Progenitor cell of endocrine pancreas (in vitro differentiated cells): Measurements from ENCODE around the gene SERPINB6. TPM values are rescaled to one million over a fixed set of nuclear protein-coding genes. Genes with fewer than 3 reads are reported as not detected.

Experiments
- DNase-seq: peaks from one replicate; pipeline ENCODE4 v3.0.0; 2021; ENCODE audit warnings: low spot score; ENCODE audit not compliant: unreplicated experiment
- H3K27ac Mint-ChIP-seq: 2 replicates; pipeline ENCODE4 v1.8.0; 2021; ENCODE audit warnings: mild to moderate bottlenecking, moderate library complexity, mixed read lengths
- H3K27me3 Mint-ChIP-seq: 2 replicates; pipeline ENCODE4 v1.8.0; 2021; ENCODE audit warnings: mixed read lengths
- H3K36me3 Mint-ChIP-seq: 2 replicates; pipeline ENCODE4 v1.8.0; 2022; ENCODE audit warnings: mixed read lengths; ENCODE audit not compliant: insufficient read depth
- H3K4me1 Mint-ChIP-seq: 2 replicates; pipeline ENCODE4 v1.8.0; 2021; ENCODE audit warnings: low read depth, mixed read lengths
- H3K4me3 Mint-ChIP-seq: 2 replicates; pipeline ENCODE4 v1.8.0; 2021; ENCODE audit warnings: low read depth, mild to moderate bottlenecking, moderate library complexity, mixed read lengths
- H3K9me3 Mint-ChIP-seq: 2 replicates; pipeline ENCODE4 v1.8.0; 2021; ENCODE audit warnings: low read depth, mixed read lengths
- total RNA-seq: library from RNA; stranded (reverse); gene quantifications from 2 replicates; pipeline ENCODE4 v1.2.1, GENCODE V29; 2021
- TF ChIP-seq, protein P1 (sequence below): fragments of 200-600 bp; sonication (generic); IDR thresholded peaks from one replicate; pipeline ENCODE4 v1.5.0; 2021; ENCODE audit warnings: antibody characterized with exemption, mild to moderate bottlenecking; ENCODE audit not compliant: unreplicated experiment

Gene SERPINB6
- total RNA-seq, 1 donor from 2014 or later = 226 TPM

GRCh38 chr6:2960935-2961334 is 10.4 kb downstream of the SERPINB6 start:
- peak overlapping the region; percentile 90 for H3K27ac Mint-ChIP-seq
- no peaks in the 10 kb centered on the region for H3K9me3 Mint-ChIP-seq
- H3K36me3 Mint-ChIP-seq = peaks cover 15% of the 10 kb centered on the region
- peak overlapping the region; percentile 88 for H3K4me3 Mint-ChIP-seq
- H3K27me3 Mint-ChIP-seq = no peaks in the 10 kb centered on the region
- no peak for DNase-seq
- peaks cover 48% of the 10 kb centered on the region for H3K4me1 Mint-ChIP-seq
- TF ChIP-seq, protein P1, sequence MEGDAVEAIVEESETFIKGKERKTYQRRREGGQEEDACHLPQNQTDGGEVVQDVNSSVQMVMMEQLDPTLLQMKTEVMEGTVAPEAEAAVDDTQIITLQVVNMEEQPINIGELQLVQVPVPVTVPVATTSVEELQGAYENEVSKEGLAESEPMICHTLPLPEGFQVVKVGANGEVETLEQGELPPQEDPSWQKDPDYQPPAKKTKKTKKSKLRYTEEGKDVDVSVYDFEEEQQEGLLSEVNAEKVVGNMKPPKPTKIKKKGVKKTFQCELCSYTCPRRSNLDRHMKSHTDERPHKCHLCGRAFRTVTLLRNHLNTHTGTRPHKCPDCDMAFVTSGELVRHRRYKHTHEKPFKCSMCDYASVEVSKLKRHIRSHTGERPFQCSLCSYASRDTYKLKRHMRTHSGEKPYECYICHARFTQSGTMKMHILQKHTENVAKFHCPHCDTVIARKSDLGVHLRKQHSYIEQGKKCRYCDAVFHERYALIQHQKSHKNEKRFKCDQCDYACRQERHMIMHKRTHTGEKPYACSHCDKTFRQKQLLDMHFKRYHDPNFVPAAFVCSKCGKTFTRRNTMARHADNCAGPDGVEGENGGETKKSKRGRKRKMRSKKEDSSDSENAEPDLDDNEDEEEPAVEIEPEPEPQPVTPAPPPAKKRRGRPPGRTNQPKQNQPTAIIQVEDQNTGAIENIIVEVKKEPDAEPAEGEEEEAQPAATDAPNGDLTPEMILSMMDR = no peak

- H3K9me3 Mint-ChIP-seq = no peaks in the 10 kb centered on the region
- peaks cover 48% of the 10 kb centered on the region for H3K4me1 Mint-ChIP-seq
- H3K36me3 Mint-ChIP-seq = peaks cover 18% of the 10 kb centered on the region
- TF ChIP-seq, protein P1 = no peak
- no peak for DNase-seq
- peak overlapping the region; percentile 88 for H3K4me3 Mint-ChIP-seq
- H3K27me3 Mint-ChIP-seq = no peaks in the 10 kb centered on the region
- H3K27ac Mint-ChIP-seq = peak overlapping the region; percentile 90
These were observed 11.3 kb downstream of the SERPINB6 start for GRCh38 chr6:2959909-2960719.

DNA sequence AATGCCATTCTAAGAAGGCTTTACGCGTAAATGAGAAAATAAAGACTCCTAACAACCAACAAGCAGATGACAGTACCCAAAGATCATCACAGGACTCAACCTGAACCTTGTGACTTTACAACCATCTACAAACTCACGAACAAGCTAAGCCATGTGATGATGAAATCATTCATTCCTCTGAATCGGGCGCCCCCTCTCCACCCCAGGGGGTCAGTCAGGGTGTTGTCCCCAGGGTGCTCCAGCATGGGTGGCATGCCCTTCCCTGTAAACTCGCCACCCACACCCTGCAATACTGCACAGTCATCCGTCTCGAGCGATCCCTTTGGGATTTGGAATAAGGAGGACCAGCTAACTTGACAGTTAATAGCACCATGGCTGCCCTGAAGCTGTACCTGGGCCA is 12.6 kb downstream of the SERPINB6 start:
- TF ChIP-seq, protein P1 = no peak
- no peak overlapping the region for H3K4me3 Mint-ChIP-seq
- DNase-seq = no peak
- peaks cover 47% of the 10 kb centered on the region for H3K4me1 Mint-ChIP-seq
- peaks cover 23% of the 10 kb centered on the region for H3K36me3 Mint-ChIP-seq
- no peaks in the 10 kb centered on the region for H3K9me3 Mint-ChIP-seq
- H3K27ac Mint-ChIP-seq = no peak overlapping the region
- no peaks in the 10 kb centered on the region for H3K27me3 Mint-ChIP-seq

- H3K36me3 Mint-ChIP-seq = peaks cover 23% of the 10 kb centered on the region
- no peaks in the 10 kb centered on the region for H3K27me3 Mint-ChIP-seq
- peaks cover 43% of the 10 kb centered on the region for H3K4me1 Mint-ChIP-seq
- no peak overlapping the region for H3K27ac Mint-ChIP-seq
- no peak for DNase-seq
- TF ChIP-seq, protein P1 = no peak
- H3K9me3 Mint-ChIP-seq = no peaks in the 10 kb centered on the region
- H3K4me3 Mint-ChIP-seq = no peak overlapping the region
These were observed 13.0 kb downstream of the SERPINB6 start for GRCh38 chr6:2958331-2958711.

GRCh38 chr6:2957696-2958330 is 13.6 kb downstream of the SERPINB6 start:
- peak overlapping the region; percentile 14 for H3K4me3 Mint-ChIP-seq
- no peak for DNase-seq
- no peaks in the 10 kb centered on the region for H3K27me3 Mint-ChIP-seq
- TF ChIP-seq, protein P1 = no peak
- no peaks in the 10 kb centered on the region for H3K9me3 Mint-ChIP-seq
- H3K36me3 Mint-ChIP-seq = peaks cover 28% of the 10 kb centered on the region
- H3K4me1 Mint-ChIP-seq = peaks cover 39% of the 10 kb centered on the region
- no peak overlapping the region for H3K27ac Mint-ChIP-seq
